ENCODE results near the gene RAB3C.

Gene RAB3C

DNA sequence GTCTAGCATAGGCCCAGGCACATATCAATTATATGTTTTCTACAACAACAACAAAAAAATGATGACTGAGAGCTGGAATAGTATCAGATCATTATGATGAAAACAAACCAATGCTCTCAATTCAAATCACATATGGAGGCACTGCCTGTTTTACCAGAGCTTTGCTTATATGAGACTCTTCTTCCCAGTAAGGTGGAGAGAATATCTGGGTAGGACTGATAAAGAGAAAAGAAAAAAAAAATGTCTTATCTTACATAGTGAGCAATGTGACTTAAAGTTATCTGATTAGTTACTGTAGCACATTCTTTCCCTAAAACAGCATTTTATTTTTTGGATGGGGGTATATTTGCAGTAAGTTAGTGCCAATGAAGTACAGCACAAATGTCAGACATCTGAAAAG is 154.8 kb downstream of the RAB3C start:
- TF ChIP-seq, protein P1, sequence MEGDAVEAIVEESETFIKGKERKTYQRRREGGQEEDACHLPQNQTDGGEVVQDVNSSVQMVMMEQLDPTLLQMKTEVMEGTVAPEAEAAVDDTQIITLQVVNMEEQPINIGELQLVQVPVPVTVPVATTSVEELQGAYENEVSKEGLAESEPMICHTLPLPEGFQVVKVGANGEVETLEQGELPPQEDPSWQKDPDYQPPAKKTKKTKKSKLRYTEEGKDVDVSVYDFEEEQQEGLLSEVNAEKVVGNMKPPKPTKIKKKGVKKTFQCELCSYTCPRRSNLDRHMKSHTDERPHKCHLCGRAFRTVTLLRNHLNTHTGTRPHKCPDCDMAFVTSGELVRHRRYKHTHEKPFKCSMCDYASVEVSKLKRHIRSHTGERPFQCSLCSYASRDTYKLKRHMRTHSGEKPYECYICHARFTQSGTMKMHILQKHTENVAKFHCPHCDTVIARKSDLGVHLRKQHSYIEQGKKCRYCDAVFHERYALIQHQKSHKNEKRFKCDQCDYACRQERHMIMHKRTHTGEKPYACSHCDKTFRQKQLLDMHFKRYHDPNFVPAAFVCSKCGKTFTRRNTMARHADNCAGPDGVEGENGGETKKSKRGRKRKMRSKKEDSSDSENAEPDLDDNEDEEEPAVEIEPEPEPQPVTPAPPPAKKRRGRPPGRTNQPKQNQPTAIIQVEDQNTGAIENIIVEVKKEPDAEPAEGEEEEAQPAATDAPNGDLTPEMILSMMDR (IDR thresholded peaks at IDR 0.05; ENCODE audit: low read depth, low read length), result no peak
- no peak for TF ChIP-seq EZH2phosphoT487 (IDR thresholded peaks at IDR 0.05; ENCODE audit: low read depth)
- Histone ChIP-seq H3K4me1 (ENCODE audit: low read length) (no peaks in the 10 kb centered on the region), H2AFZ (ENCODE audit: low read depth, low read length) (no peak overlapping the region), H3K4me3 (ENCODE audit: low read length) (no peak overlapping the region), H3K27me3 (ENCODE audit: low read depth, low read length) (no peaks in the 10 kb centered on the region), H4K20me1 (ENCODE audit: insufficient read depth, low read length) (no peaks in the 10 kb centered on the region), H3K4me2 (ENCODE audit: low read length) (no peak overlapping the region), H3K27ac (ENCODE audit: low read length) (no peak overlapping the region), H3K9me3 (ENCODE audit: insufficient read depth, low read length) (no peaks in the 10 kb centered on the region), H3K36me3 (replicated peaks; ENCODE audit: low read depth, low read length) (no peaks in the 10 kb centered on the region), H3K79me2 (ENCODE audit: low read length) (no peaks in the 10 kb centered on the region), H3K9ac (ENCODE audit: low read length) (no peak overlapping the region)

DNA sequence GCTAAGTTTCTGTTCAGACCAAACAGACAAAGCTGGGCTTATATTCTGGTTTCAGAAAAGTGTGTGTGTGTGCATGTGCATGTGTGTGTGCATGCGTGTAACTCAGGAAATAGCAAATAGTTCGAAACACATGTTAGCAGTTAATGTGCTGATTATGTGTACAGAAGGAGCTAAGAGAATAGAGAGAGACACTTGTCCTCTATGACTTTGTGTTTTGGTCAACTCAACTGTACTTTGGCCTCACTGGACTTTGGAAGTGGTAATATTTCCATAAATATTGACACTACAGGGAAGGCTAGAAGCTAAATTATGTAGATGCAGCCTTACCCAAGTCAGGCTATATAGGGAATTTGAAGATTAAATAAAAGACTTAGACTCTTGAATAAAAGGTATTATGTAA is 155.5 kb downstream of the RAB3C start:
- no peaks in the 10 kb centered on the region for H3K9me3 ChIP-seq (ENCODE audit: insufficient read depth, low read length)
- H3K9ac ChIP-seq (ENCODE audit: low read length), result no peak overlapping the region
- no peaks in the 10 kb centered on the region for H3K4me1 ChIP-seq (ENCODE audit: low read length)
- TF ChIP-seq, protein P1 (IDR thresholded peaks at IDR 0.05; ENCODE audit: low read depth, low read length), result no peak
- no peak for TF ChIP-seq EZH2phosphoT487 (IDR thresholded peaks at IDR 0.05; ENCODE audit: low read depth)
- no peaks in the 10 kb centered on the region for H3K79me2 ChIP-seq (ENCODE audit: low read length)
- H4K20me1 ChIP-seq (ENCODE audit: insufficient read depth, low read length), result no peaks in the 10 kb centered on the region
- no peak overlapping the region for H2AFZ ChIP-seq (ENCODE audit: low read depth, low read length)
- H3K27ac ChIP-seq (ENCODE audit: low read length), result no peak overlapping the region
- no peaks in the 10 kb centered on the region for H3K27me3 ChIP-seq (ENCODE audit: low read depth, low read length)
- H3K36me3 ChIP-seq (replicated peaks; ENCODE audit: low read depth, low read length), result no peaks in the 10 kb centered on the region
- no peak overlapping the region for H3K4me2 ChIP-seq (ENCODE audit: low read length)
- no peak overlapping the region for H3K4me3 ChIP-seq (ENCODE audit: low read length)

DNA sequence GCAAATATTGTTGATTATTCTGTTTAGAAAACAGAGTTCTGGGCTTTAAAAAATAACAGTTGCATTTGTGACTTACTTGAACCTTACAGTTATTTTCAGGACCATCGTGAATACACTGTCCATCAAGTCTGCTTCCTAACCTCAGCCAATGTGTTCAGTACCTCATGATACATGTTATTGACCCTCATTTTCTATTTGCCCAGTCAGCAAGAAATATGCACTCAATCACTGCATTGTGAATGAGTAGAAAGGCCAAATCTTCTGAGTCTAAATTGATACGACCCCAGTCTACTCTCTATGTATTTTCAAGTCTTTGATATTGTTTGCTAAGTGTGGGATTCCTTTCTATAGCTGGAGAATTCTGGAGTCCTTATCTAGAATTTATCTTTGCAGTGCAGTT is 156.2 kb downstream of the RAB3C start:
- Histone ChIP-seq H3K79me2 (ENCODE audit: low read length) (no peaks in the 10 kb centered on the region), H3K36me3 (replicated peaks; ENCODE audit: low read depth, low read length) (no peaks in the 10 kb centered on the region), H3K27ac (ENCODE audit: low read length) (no peak overlapping the region), H3K4me3 (ENCODE audit: low read length) (no peak overlapping the region), H3K4me2 (ENCODE audit: low read length) (no peak overlapping the region), H2AFZ (ENCODE audit: low read depth, low read length) (no peak overlapping the region), H3K9me3 (ENCODE audit: insufficient read depth, low read length) (no peaks in the 10 kb centered on the region), H3K27me3 (ENCODE audit: low read depth, low read length) (no peaks in the 10 kb centered on the region), H3K4me1 (ENCODE audit: low read length) (no peaks in the 10 kb centered on the region), H3K9ac (ENCODE audit: low read length) (no peak overlapping the region), H4K20me1 (ENCODE audit: insufficient read depth, low read length) (no peaks in the 10 kb centered on the region)
- TF ChIP-seq, protein P1 (IDR thresholded peaks at IDR 0.05; ENCODE audit: low read depth, low read length), result no peak
- no peak for TF ChIP-seq EZH2phosphoT487 (IDR thresholded peaks at IDR 0.05; ENCODE audit: low read depth)

DNA sequence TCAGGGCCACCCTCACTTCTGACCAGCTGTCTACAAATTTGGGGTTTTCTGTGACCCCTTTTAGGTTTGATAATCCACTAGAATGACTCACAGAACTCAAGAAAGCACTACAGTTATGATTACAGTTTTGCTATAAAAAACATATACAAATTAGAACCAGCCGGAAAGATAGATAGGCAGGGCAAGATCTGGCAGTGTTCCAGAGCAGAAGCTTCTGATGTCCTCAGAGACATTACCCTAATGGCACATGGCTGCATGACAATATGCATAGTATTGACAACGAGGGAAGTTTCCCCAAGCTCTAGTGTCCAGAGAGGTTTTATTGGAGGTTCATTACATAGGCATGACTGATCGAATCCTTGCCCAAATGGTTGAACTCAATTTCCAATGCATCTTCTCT is 158.1 kb downstream of the RAB3C start:
- Histone ChIP-seq H3K4me2 (ENCODE audit: low read length) (no peak overlapping the region), H4K20me1 (ENCODE audit: insufficient read depth, low read length) (no peaks in the 10 kb centered on the region), H3K36me3 (replicated peaks; ENCODE audit: low read depth, low read length) (no peaks in the 10 kb centered on the region), H3K79me2 (ENCODE audit: low read length) (no peaks in the 10 kb centered on the region), H3K27ac (ENCODE audit: low read length) (no peak overlapping the region), H3K9me3 (ENCODE audit: insufficient read depth, low read length) (no peaks in the 10 kb centered on the region), H3K27me3 (ENCODE audit: low read depth, low read length) (no peaks in the 10 kb centered on the region), H3K9ac (ENCODE audit: low read length) (no peak overlapping the region), H3K4me3 (ENCODE audit: low read length) (no peak overlapping the region), H2AFZ (ENCODE audit: low read depth, low read length) (no peak overlapping the region), H3K4me1 (ENCODE audit: low read length) (no peaks in the 10 kb centered on the region)
- TF ChIP-seq, protein P1 (IDR thresholded peaks at IDR 0.05; ENCODE audit: low read depth, low read length), result no peak
